ENCODE results near the gene PCCA.
"Not testable (repeated sequence)": the region's sequence is repeated elsewhere in the genome, so short reads cannot be mapped to it uniquely, and the experiment has no call there.

PCCA gene

DNA sequence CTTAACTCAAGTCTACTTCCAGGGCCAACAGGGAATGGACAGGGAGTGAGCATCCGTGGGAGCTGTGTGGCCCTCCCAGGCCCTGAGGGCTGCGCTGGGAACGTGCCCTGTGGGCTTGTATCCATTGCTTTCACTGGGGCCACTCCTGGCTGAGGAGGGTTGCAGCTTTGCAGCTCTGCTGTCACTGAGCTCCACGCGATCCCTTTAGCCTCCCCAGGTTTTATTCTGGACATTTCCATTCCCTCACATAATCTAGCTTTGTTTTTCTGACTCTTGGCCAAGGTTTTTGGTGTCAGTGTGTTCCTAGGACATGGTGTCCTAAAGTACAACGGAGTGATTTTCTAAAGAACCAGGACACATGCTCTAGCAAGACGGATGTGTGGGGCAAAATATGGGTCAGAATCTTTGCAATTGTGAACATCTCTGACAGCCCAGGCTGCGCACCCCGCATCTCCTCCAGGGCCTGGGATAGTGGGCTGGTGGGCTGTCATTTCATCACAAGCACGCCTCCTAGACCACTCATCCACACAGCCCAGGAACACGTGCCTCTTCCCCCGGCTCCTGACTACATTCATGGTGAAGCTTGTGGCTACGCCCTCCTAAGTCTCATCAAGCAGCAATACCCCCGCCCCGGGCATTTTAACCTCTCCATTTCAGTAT, 471.7 kb downstream of the PCCA start:
- no peak for ATAC-seq
- Mint-ChIP-seq H3K4me1 (no peaks in the 10 kb centered on the region), H3K27me3 (no peaks in the 10 kb centered on the region), H3K36me3 (peaks cover 3% of the 10 kb centered on the region), H3K9me3 (peaks cover 2% of the 10 kb centered on the region), H3K27ac (no peak overlapping the region), H3K4me3 (no peak overlapping the region)

GRCh38 chr13:100561158-100561499, 472.2 kb downstream of the PCCA start:
- Mint-ChIP-seq H3K27me3 (no peaks in the 10 kb centered on the region), H3K4me1 (no peaks in the 10 kb centered on the region), H3K36me3 (peaks cover 8% of the 10 kb centered on the region), H3K4me3 (no peak overlapping the region), H3K27ac (no peak overlapping the region), H3K9me3 (peaks cover 2% of the 10 kb centered on the region)
- no peak for ATAC-seq

GRCh38 chr13:100561599-100562204, 472.8 kb downstream of the PCCA start:
- Mint-ChIP-seq H3K4me1 (no peaks in the 10 kb centered on the region), H3K4me3 (no peak overlapping the region), H3K36me3 (peaks cover 14% of the 10 kb centered on the region), H3K27ac (no peak overlapping the region), H3K27me3 (no peaks in the 10 kb centered on the region), H3K9me3 (peaks cover 5% of the 10 kb centered on the region)
- ATAC-seq, result no peak

GRCh38 chr13:100563779-100564178, 474.9 kb downstream of the PCCA start:
- peaks cover 3% of the 10 kb centered on the region for H3K9me3 Mint-ChIP-seq
- no peaks in the 10 kb centered on the region for H3K4me1 Mint-ChIP-seq

DNA sequence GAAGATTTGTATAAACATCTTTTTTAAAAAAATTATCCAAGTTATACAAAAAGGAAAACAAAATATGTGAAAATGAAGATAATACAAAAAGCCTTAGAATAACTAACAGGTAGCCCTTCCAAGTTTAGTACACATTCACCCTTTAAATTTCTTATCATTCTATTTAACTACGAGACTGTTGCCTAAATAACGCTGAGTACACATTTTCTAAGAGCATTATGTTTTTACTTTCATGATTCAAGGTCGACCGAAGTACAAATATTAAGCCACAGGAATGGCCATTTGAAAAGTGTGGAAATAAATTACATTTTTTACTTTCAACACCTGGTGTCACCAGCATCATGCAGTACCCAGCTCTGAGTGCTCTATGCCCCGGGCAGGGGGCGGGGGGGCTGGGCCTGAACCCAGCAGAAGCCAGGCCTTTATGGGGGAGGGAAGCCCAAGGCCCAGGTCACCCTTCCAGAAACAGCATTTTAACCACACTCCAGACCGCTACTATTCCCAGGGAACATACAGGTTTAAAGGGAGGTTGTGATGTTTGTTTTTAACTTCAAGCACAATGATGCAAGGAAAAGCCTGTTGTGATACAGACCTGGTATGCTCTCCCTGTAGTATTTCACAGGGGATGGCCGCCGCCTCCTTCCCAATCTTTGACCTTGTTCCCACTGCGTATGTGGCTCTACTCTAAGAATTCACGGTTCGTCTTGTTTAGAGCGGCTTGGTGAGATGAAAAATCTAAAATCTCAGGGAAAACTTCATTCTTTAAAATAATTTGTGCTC, 475.7 kb downstream of the PCCA start:
- no peaks in the 10 kb centered on the region for H3K4me1 Mint-ChIP-seq
- H3K4me3 Mint-ChIP-seq, result no peak overlapping the region
- peaks cover 34% of the 10 kb centered on the region for H3K36me3 Mint-ChIP-seq
- peaks cover 3% of the 10 kb centered on the region for H3K9me3 Mint-ChIP-seq
- no peaks in the 10 kb centered on the region for H3K27me3 Mint-ChIP-seq
- no peak for ATAC-seq
- no peak overlapping the region for H3K27ac Mint-ChIP-seq

More at GRCh38 chr13:100563779-100564178, 474.9 kb downstream of the PCCA start:
- no peak overlapping the region for H3K4me3 Mint-ChIP-seq
- ATAC-seq, result no peak
- peaks cover 32% of the 10 kb centered on the region for H3K36me3 Mint-ChIP-seq
- H3K27ac Mint-ChIP-seq, result no peak overlapping the region
- no peaks in the 10 kb centered on the region for H3K27me3 Mint-ChIP-seq

- no peaks in the 10 kb centered on the region for H3K4me1 Mint-ChIP-seq
- H3K36me3 Mint-ChIP-seq, result peaks cover 40% of the 10 kb centered on the region
- no peak overlapping the region for H3K4me3 Mint-ChIP-seq
- H3K9me3 Mint-ChIP-seq, result peaks cover 3% of the 10 kb centered on the region
- no peaks in the 10 kb centered on the region for H3K27me3 Mint-ChIP-seq
- H3K27ac Mint-ChIP-seq, result no peak overlapping the region
- ATAC-seq, result no peak
These were observed 476.4 kb downstream of the PCCA start for GRCh38 chr13:100565286-100565685.

- H3K9me3 Mint-ChIP-seq, result peaks cover 3% of the 10 kb centered on the region
- no peak for ATAC-seq
- no peaks in the 10 kb centered on the region for H3K27me3 Mint-ChIP-seq
- H3K4me1 Mint-ChIP-seq, result no peaks in the 10 kb centered on the region
- peaks cover 40% of the 10 kb centered on the region for H3K36me3 Mint-ChIP-seq
- no peak overlapping the region for H3K4me3 Mint-ChIP-seq
- H3K27ac Mint-ChIP-seq, result no peak overlapping the region
These were observed 477.6 kb downstream of the PCCA start for GRCh38 chr13:100566543-100566942.

DNA sequence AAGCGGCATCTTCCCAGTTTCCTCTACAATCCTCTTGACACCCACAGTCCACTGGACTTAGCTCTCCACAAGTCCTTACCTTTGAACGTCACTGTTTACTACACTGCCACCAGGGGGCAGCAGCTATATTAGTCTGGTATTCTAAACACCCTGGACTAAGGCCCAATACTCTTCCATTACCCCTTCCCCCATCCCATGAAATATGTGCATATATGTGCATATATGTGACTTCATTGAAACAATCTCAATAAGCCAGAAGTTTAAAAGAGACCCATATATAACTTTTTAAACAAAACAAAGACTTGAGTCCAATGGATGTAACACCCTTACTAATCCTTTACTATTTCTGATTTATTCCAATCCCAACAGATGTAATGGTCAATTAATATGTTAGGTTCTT, 484.2 kb downstream of the PCCA start:
- no peak overlapping the region for H3K27ac Mint-ChIP-seq
- H3K4me1 Mint-ChIP-seq, result no peaks in the 10 kb centered on the region
- ATAC-seq, result peak; percentile 70
- no peaks in the 10 kb centered on the region for H3K9me3 Mint-ChIP-seq
- H3K4me3 Mint-ChIP-seq, result no peak overlapping the region
- H3K36me3 Mint-ChIP-seq, result peaks cover 20% of the 10 kb centered on the region
- no peaks in the 10 kb centered on the region for H3K27me3 Mint-ChIP-seq

DNA sequence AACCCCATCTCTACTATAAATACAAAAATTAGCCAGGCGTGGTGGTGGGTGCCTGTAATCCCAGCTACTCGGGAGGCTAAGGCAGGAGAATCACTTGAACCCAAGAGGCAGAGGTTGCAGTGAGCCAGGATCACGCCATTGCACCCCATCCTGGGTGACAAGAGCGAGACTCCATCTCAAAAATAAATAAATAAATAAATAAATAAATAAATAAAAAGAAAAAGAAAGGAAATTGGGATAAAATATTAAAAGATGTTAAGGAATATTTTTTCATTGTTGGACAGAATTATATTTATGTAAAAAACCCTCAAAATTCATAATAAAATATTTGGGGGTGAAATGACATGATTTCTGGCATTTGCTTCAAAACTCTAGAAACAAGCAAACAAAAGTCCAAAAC, 488.3 kb downstream of the PCCA start:
- H3K4me1 Mint-ChIP-seq, ATAC-seq, H3K27me3 Mint-ChIP-seq, H3K9me3 Mint-ChIP-seq, H3K27ac Mint-ChIP-seq, H3K4me3 Mint-ChIP-seq: not testable (repeated sequence)
- H3K36me3 Mint-ChIP-seq, result peaks cover 47% of the 10 kb centered on the region
